Stimulated activated naive CD8-positive, alpha-beta T cell treated with anti-CD3 and anti-CD28 coated beads, Interleukin-15, amount 100 ng/mL, for 72 hours (primary cell): ENCODE measurements around the gene DES.

ENCODE experiments used
- ATAC-seq: fragments of 150-1000 bp; cut with Tn5 transposase; 2 replicates; pipeline ENCODE4 v1.10.0; 2021; ENCODE audit warnings: mild to moderate bottlenecking, moderate library complexity
- DNase-seq, 2 donors: peaks; one replicate each; pipeline ENCODE4 v3.0.0; 2021 to 2022
- H3K27ac Mint-ChIP-seq, 2 donors: one replicate each; pipeline ENCODE4 v1.8.0; 2022; ENCODE audit warnings: mild to moderate bottlenecking in 2 of 2, mixed read lengths in 2 of 2, moderate library complexity in 2 of 2
- H3K27me3 Mint-ChIP-seq: one replicate; pipeline ENCODE4 v1.8.0; 2022; ENCODE audit warnings: mixed read lengths
- H3K4me1 Mint-ChIP-seq: one replicate; pipeline ENCODE4 v1.8.0; 2022; ENCODE audit warnings: mild to moderate bottlenecking, mixed read lengths
- H3K4me3 Mint-ChIP-seq, 2 donors: one replicate each; pipeline ENCODE4 v1.8.0; 2022; ENCODE audit warnings: mild to moderate bottlenecking in 2 of 2, mixed read lengths in 2 of 2, moderate library complexity in 1 of 2
- H3K9me3 Mint-ChIP-seq, 2 donors: one replicate each; pipeline ENCODE4 v1.8.0; 2022; ENCODE audit warnings: mixed read lengths in 2 of 2

The DES gene

GRCh38 chr2:219449609-219450008 is 31.4 kb downstream of the DES start:
- Mint-ChIP-seq H3K27ac (no peak overlapping the region), H3K27me3 (peaks cover 20% of the 10 kb centered on the region), H3K4me3 (peak overlapping the region; percentile 70 to 83), H3K9me3 (no peaks in the 10 kb centered on the region), H3K4me1 (peaks cover 66% of the 10 kb centered on the region)
- DNase-seq (no peak), ATAC-seq (no peak)

GRCh38 chr2:219451661-219452360 is 33.6 kb downstream of the DES start:
- peaks cover 69% of the 10 kb centered on the region for H3K4me1 Mint-ChIP-seq
- peaks cover 20% of the 10 kb centered on the region for H3K27me3 Mint-ChIP-seq
- ATAC-seq (peak; percentile 31), DNase-seq (no peak)
- H3K9me3 Mint-ChIP-seq: no peaks in the 10 kb centered on the region
- no peak overlapping the region for H3K4me3 Mint-ChIP-seq
- H3K27ac Mint-ChIP-seq: peak overlapping the region; percentile 16 to 87

- Mint-ChIP-seq H3K9me3 (no peaks in the 10 kb centered on the region), H3K27ac (peak overlapping the region in 1 of 2 donors; percentile 16), H3K4me3 (no peak overlapping the region), H3K27me3 (peaks cover 15% of the 10 kb centered on the region), H3K4me1 (peaks cover 68% of the 10 kb centered on the region)
- DNase-seq (no peak), ATAC-seq (no peak)
Measured at GRCh38 chr2:219452361-219453317, 34.5 kb downstream of the DES start.

GRCh38 chr2:219453671-219454590 is 35.8 kb downstream of the DES start:
- Mint-ChIP-seq H3K27ac (peak overlapping the region in 1 of 2 donors; percentile 69), H3K4me1 (peaks cover 73% of the 10 kb centered on the region), H3K4me3 (no peak overlapping the region), H3K9me3 (no peaks in the 10 kb centered on the region), H3K27me3 (peaks cover 11% of the 10 kb centered on the region)
- DNase-seq (no peak), ATAC-seq (no peak)

- peak; percentile 6 for ATAC-seq
- DNase-seq: no peak
- Mint-ChIP-seq H3K27ac (no peak overlapping the region), H3K27me3 (no peaks in the 10 kb centered on the region), H3K4me3 (peak overlapping the region in 1 of 2 donors; percentile 62), H3K9me3 (no peaks in the 10 kb centered on the region), H3K4me1 (peaks cover 67% of the 10 kb centered on the region)
Measured at GRCh38 chr2:219455581-219455980, 37.4 kb downstream of the DES start.

GRCh38 chr2:219457784-219458369 is 39.7 kb downstream of the DES start:
- H3K27ac Mint-ChIP-seq: no peak overlapping the region
- H3K4me3 Mint-ChIP-seq: peak overlapping the region in 1 of 2 donors; percentile 36
- DNase-seq (peak in 1 of 2 donors; percentile 31), ATAC-seq (peak; percentile 71)
- peaks cover 50% of the 10 kb centered on the region for H3K4me1 Mint-ChIP-seq
- H3K9me3 Mint-ChIP-seq: no peaks in the 10 kb centered on the region
- no peaks in the 10 kb centered on the region for H3K27me3 Mint-ChIP-seq

GRCh38 chr2:219458996-219459395 is 40.8 kb downstream of the DES start:
- H3K27ac Mint-ChIP-seq: peak overlapping the region in 1 of 2 donors; percentile 3
- H3K4me1 Mint-ChIP-seq: peaks cover 42% of the 10 kb centered on the region
- DNase-seq (no peak), ATAC-seq (no peak)
- H3K4me3 Mint-ChIP-seq: no peak overlapping the region
- H3K27me3 Mint-ChIP-seq: no peaks in the 10 kb centered on the region
- H3K9me3 Mint-ChIP-seq: no peaks in the 10 kb centered on the region

GRCh38 chr2:219459460-219460311 is 41.5 kb downstream of the DES start:
- ATAC-seq (peak; percentile 31), DNase-seq (peak; percentile 34 to 53)
- H3K27me3 Mint-ChIP-seq: no peaks in the 10 kb centered on the region
- H3K4me3 Mint-ChIP-seq: no peak overlapping the region
- H3K27ac Mint-ChIP-seq: peak overlapping the region in 1 of 2 donors; percentile 78
- peaks cover 42% of the 10 kb centered on the region for H3K4me1 Mint-ChIP-seq
- H3K9me3 Mint-ChIP-seq: no peaks in the 10 kb centered on the region

GRCh38 chr2:219460424-219460926 is 42.3 kb downstream of the DES start:
- H3K4me3 Mint-ChIP-seq: no peak overlapping the region
- DNase-seq: no peak
- no peaks in the 10 kb centered on the region for H3K9me3 Mint-ChIP-seq
- peaks cover 40% of the 10 kb centered on the region for H3K4me1 Mint-ChIP-seq
- no peak for ATAC-seq
- H3K27ac Mint-ChIP-seq: peak overlapping the region in 1 of 2 donors; percentile 89
- no peaks in the 10 kb centered on the region for H3K27me3 Mint-ChIP-seq

- ATAC-seq: peak; percentile 69
Measured at GRCh38 chr2:219461047-219461514, 42.9 kb downstream of the DES start.

GRCh38 chr2:219461669-219462068 is 43.5 kb downstream of the DES start:
- H3K4me3 Mint-ChIP-seq: no peak overlapping the region
- H3K27ac Mint-ChIP-seq: peak overlapping the region in 1 of 2 donors; percentile 67
- no peaks in the 10 kb centered on the region for H3K27me3 Mint-ChIP-seq
- no peak for ATAC-seq
- no peak for DNase-seq
- peaks cover 29% of the 10 kb centered on the region for H3K4me1 Mint-ChIP-seq
- H3K9me3 Mint-ChIP-seq: no peaks in the 10 kb centered on the region

More at GRCh38 chr2:219461047-219461514, 42.9 kb downstream of the DES start:
- Mint-ChIP-seq H3K9me3 (no peaks in the 10 kb centered on the region), H3K27ac (peak overlapping the region in 1 of 2 donors; percentile 71), H3K4me1 (peaks cover 34% of the 10 kb centered on the region), H3K27me3 (no peaks in the 10 kb centered on the region), H3K4me3 (no peak overlapping the region)
- DNase-seq: peak; percentile 33 to 38

GRCh38 chr2:219462349-219462748 is 44.2 kb downstream of the DES start:
- ATAC-seq: no peak

GRCh38 chr2:219464286-219465032 is 46.3 kb downstream of the DES start:
- ATAC-seq: no peak
- peaks cover 9% of the 10 kb centered on the region for H3K4me1 Mint-ChIP-seq
- no peak overlapping the region for H3K27ac Mint-ChIP-seq
- no peaks in the 10 kb centered on the region for H3K27me3 Mint-ChIP-seq
- no peak overlapping the region for H3K4me3 Mint-ChIP-seq
- DNase-seq: no peak
- no peaks in the 10 kb centered on the region for H3K9me3 Mint-ChIP-seq

More at GRCh38 chr2:219462349-219462748, 44.2 kb downstream of the DES start:
- no peak overlapping the region for H3K27ac Mint-ChIP-seq
- H3K9me3 Mint-ChIP-seq: no peaks in the 10 kb centered on the region
- H3K4me3 Mint-ChIP-seq: no peak overlapping the region
- no peaks in the 10 kb centered on the region for H3K27me3 Mint-ChIP-seq
- no peak for DNase-seq
- H3K4me1 Mint-ChIP-seq: peaks cover 29% of the 10 kb centered on the region
